Measurements from ENCODE around the gene NFIA.

NFIA gene

GRCh38 chr1:61091455-61091854, 9.1 kb downstream of the NFIA start:
- Histone ChIP-seq H3K27ac (no peak overlapping the region), H3K9ac (ENCODE audit: insufficient read length) (no peak overlapping the region), H3K36me3 (ENCODE audit: insufficient read depth, low read length) (peaks cover 29% of the 10 kb centered on the region), H3K9me3 (ENCODE audit: low read depth, low read length) (no peaks in the 10 kb centered on the region), H3K4me3 (no peak overlapping the region)
- TF ChIP-seq FOXP2 (optimal IDR thresholded peaks at IDR 0.05; ENCODE audit: control extremely low read depth, extremely low read length, insufficient read depth) (no peak), POLR2AphosphoS5 (IDR thresholded peaks at IDR 0.05; ENCODE audit: borderline replicate concordance, low read depth, low read length) (no peak), EZH2 (IDR thresholded peaks at IDR 0.05) (no peak)
- DNase-seq (ENCODE audit: low read depth, low spot score) = no peak

- Histone ChIP-seq H3K9me3 (ENCODE audit: low read depth, low read length) (no peaks in the 10 kb centered on the region), H3K4me3 (no peak overlapping the region), H3K9ac (ENCODE audit: insufficient read length) (no peak overlapping the region), H3K36me3 (ENCODE audit: insufficient read depth, low read length) (peaks cover 27% of the 10 kb centered on the region), H3K27ac (no peak overlapping the region)
- TF ChIP-seq EZH2 (IDR thresholded peaks at IDR 0.05) (no peak), FOXP2 (optimal IDR thresholded peaks at IDR 0.05; ENCODE audit: control extremely low read depth, extremely low read length, insufficient read depth) (no peak), POLR2AphosphoS5 (IDR thresholded peaks at IDR 0.05; ENCODE audit: borderline replicate concordance, low read depth, low read length) (no peak)
- no peak for DNase-seq (ENCODE audit: low read depth, low spot score)
Measured at GRCh38 chr1:61092642-61093041, 10.3 kb downstream of the NFIA start.

GRCh38 chr1:61093525-61094137, 11.3 kb downstream of the NFIA start:
- peak overlapping the region; percentile 71; the same call in 1 of the 2 replicates for H3K27ac ChIP-seq

GRCh38 chr1:61094677-61095469, 12.5 kb downstream of the NFIA start:
- H3K9ac ChIP-seq (ENCODE audit: insufficient read length) = no peak overlapping the region
- H3K36me3 ChIP-seq (ENCODE audit: insufficient read depth, low read length) = peaks cover 8% of the 10 kb centered on the region
- TF ChIP-seq POLR2AphosphoS5 (IDR thresholded peaks at IDR 0.05; ENCODE audit: borderline replicate concordance, low read depth, low read length) (no peak), FOXP2 (optimal IDR thresholded peaks at IDR 0.05; ENCODE audit: control extremely low read depth, extremely low read length, insufficient read depth) (no peak), EZH2 (IDR thresholded peaks at IDR 0.05) (no peak)
- H3K9me3 ChIP-seq (ENCODE audit: low read depth, low read length) = no peaks in the 10 kb centered on the region
- H3K27ac ChIP-seq = peak overlapping the region; percentile 71; the same call in 1 of the 2 replicates
- no peak overlapping the region for H3K4me3 ChIP-seq
- DNase-seq (ENCODE audit: low read depth, low spot score) = no peak

More at GRCh38 chr1:61093525-61094137, 11.3 kb downstream of the NFIA start:
- no peak for TF ChIP-seq POLR2AphosphoS5 (IDR thresholded peaks at IDR 0.05; ENCODE audit: borderline replicate concordance, low read depth, low read length)
- no peak for DNase-seq (ENCODE audit: low read depth, low spot score)
- H3K9me3 ChIP-seq (ENCODE audit: low read depth, low read length) = no peaks in the 10 kb centered on the region
- peaks cover 17% of the 10 kb centered on the region for H3K36me3 ChIP-seq (ENCODE audit: insufficient read depth, low read length)
- peak overlapping the region; percentile 26 for H3K4me3 ChIP-seq
- H3K9ac ChIP-seq (ENCODE audit: insufficient read length) = peak overlapping the region; percentile 29

GRCh38 chr1:61095470-61095812, 13.1 kb downstream of the NFIA start:
- Histone ChIP-seq H3K9ac (ENCODE audit: insufficient read length) (no peak overlapping the region), H3K4me3 (no peak overlapping the region), H3K27ac (no peak overlapping the region), H3K9me3 (ENCODE audit: low read depth, low read length) (no peaks in the 10 kb centered on the region), H3K36me3 (ENCODE audit: insufficient read depth, low read length) (peaks cover 3% of the 10 kb centered on the region)
- TF ChIP-seq EZH2 (IDR thresholded peaks at IDR 0.05) (no peak), FOXP2 (optimal IDR thresholded peaks at IDR 0.05; ENCODE audit: control extremely low read depth, extremely low read length, insufficient read depth) (no peak), POLR2AphosphoS5 (IDR thresholded peaks at IDR 0.05; ENCODE audit: borderline replicate concordance, low read depth, low read length) (no peak)
- DNase-seq (ENCODE audit: low read depth, low spot score) = no peak

GRCh38 chr1:61097317-61097716, 15.0 kb downstream of the NFIA start:
- DNase-seq (ENCODE audit: low read depth, low spot score) = no peak
- no peak overlapping the region for H3K4me3 ChIP-seq
- no peak for TF ChIP-seq POLR2AphosphoS5 (IDR thresholded peaks at IDR 0.05; ENCODE audit: borderline replicate concordance, low read depth, low read length)
- no peak overlapping the region for H3K9ac ChIP-seq (ENCODE audit: insufficient read length)
- H3K9me3 ChIP-seq (ENCODE audit: low read depth, low read length) = no peaks in the 10 kb centered on the region
- H3K36me3 ChIP-seq (ENCODE audit: insufficient read depth, low read length) = no peaks in the 10 kb centered on the region; the same call in 1 of the 2 replicates
- H3K27ac ChIP-seq = no peak overlapping the region

- H3K9ac ChIP-seq (ENCODE audit: insufficient read length) = no peak overlapping the region
- DNase-seq (ENCODE audit: low read depth, low spot score) = no peak
- H3K27ac ChIP-seq = no peak overlapping the region
- no peaks in the 10 kb centered on the region; the same call in 1 of the 2 replicates for H3K36me3 ChIP-seq (ENCODE audit: insufficient read depth, low read length)
- TF ChIP-seq FOXP2 (optimal IDR thresholded peaks at IDR 0.05; ENCODE audit: control extremely low read depth, extremely low read length, insufficient read depth) = no peak
- H3K4me3 ChIP-seq = no peak overlapping the region
- no peaks in the 10 kb centered on the region for H3K9me3 ChIP-seq (ENCODE audit: low read depth, low read length)
Measured at GRCh38 chr1:61097722-61098121, 15.4 kb downstream of the NFIA start.

- Histone ChIP-seq H3K9ac (ENCODE audit: insufficient read length) (no peak overlapping the region), H3K27ac (no peak overlapping the region), H3K9me3 (ENCODE audit: low read depth, low read length) (no peaks in the 10 kb centered on the region), H3K36me3 (ENCODE audit: insufficient read depth, low read length) (no peaks in the 10 kb centered on the region; the same call in 1 of the 2 replicates), H3K4me3 (no peak overlapping the region)
- DNase-seq (ENCODE audit: low read depth, low spot score) = no peak
- TF ChIP-seq FOXP2 (optimal IDR thresholded peaks at IDR 0.05; ENCODE audit: control extremely low read depth, extremely low read length, insufficient read depth) (no peak), EZH2 (IDR thresholded peaks at IDR 0.05) (no peak), POLR2AphosphoS5 (IDR thresholded peaks at IDR 0.05; ENCODE audit: borderline replicate concordance, low read depth, low read length) (no peak)
Measured at GRCh38 chr1:61098333-61098732, 16.0 kb downstream of the NFIA start.
